LNCAP (cell line): ENCODE results near the gene ARHGEF38.

ENCODE experiments used
- CTCF ChIP-seq: fragments of 450-650 bp; IDR thresholded peaks from 2 replicates; pipeline ENCODE4 v1.5.1; 2017; ENCODE audit warnings: mild to moderate bottlenecking

The ARHGEF38 gene

GRCh38 chr4:105563352-105563751 is 10.9 kb downstream of the ARHGEF38 start:
- no peak for TF ChIP-seq CTCF

DNA sequence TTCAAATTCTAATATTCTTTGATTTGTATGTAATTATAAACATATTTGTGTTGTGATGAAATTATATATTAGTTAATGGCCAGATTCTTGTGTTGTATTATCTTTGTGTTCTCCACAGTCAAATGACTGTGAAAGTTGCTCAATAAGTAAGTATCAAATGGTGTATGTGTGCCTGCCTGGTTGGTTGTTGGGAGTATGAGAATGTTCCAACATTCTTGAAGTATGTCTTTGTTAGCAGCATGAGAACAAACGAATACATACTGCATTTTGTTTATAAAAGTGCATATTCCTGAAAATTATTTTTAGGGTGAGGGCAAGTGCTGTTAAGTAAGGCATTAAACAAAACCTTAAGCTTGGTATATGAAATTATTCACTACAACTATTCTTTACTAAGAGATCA is 16.2 kb downstream of the ARHGEF38 start:
- TF ChIP-seq CTCF = no peak

GRCh38 chr4:105569057-105569865 is 16.8 kb downstream of the ARHGEF38 start:
- no peak for TF ChIP-seq CTCF

DNA sequence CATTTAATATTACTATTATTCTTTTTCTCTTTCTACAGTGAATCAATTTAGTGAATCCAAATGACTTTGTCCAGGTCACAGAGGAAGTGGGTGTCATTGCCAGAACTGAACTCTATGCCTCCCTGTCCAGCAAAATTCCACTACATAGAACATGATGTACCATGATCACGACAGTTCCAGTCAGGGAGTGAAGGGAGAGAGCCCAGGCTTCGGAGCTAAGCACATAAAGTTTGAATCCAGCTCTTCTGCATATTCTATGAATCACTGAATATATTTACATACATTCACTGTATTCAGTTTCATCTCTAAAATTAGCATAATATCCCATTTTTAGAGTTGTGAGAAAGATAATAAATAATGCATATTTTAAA is 17.4 kb downstream of the ARHGEF38 start:
- TF ChIP-seq CTCF = no peak

DNA sequence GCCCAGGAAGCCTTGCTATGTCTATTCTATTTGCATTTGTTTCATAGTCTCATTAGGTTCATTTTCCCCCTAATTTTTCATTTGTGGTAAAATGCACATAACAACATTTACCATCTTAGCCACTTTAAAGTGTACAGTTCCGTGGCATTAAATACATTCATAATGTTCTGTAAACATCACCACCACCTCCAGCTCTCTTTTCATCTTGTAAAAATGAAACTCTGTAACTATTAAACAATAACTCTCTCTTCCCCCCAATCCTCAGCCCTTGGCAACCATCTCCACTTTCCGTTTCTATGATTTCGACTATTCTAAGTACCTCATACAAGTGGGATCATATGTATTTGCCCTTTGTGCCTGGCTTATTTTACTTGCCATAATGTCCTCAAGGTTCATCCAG is 19.9 kb downstream of the ARHGEF38 start:
- TF ChIP-seq CTCF = no peak

DNA sequence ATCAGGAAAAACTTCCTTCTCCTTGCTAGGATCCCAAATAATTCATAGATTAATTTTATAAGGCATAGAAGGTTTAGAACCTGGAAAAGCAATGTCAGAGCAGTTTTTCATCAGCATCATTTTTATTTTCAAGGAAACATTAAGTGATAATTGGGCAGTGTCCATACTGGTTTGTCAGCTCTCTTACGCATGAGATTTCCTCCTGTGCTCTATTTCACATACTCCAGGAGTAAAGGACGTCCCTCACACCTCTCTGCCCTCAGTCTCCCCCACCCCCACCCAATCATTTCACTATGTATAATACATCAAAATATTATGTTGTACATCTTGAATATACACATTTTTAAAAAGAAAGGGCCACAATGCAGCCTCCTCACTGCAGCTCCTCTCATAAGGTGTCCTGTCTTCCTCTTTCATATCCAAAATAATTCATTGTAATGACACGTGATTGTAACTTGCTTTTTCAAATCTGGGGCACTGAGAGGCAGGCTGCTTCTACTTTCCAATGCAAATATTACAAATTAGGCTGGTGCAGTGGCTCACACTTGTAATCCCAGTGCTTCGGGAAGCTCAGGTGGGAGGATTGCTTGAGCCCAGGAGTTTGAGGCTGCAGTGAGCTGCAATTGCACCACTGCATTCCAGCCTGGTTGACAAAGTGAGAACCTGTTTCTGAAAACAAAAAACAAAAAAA is 34.4 kb downstream of the ARHGEF38 start:
- no peak for TF ChIP-seq CTCF

- no peak for TF ChIP-seq CTCF
Measured at GRCh38 chr4:105587841-105588240, 35.4 kb downstream of the ARHGEF38 start.
